Natural killer cell (primary cell): Measurements from ENCODE around the gene LRRC4B. TPM values are rescaled to one million over a fixed set of nuclear protein-coding genes. Genes with fewer than 3 reads are reported as not detected.

ENCODE experiments used
- ATAC-seq, 3 donors: fragments of 150-1000 bp in 2 of 3; fragments of 200-7000 bp in 1 of 3; cut with Tn5 transposase; 1 replicate in 1 of 3; 2 replicates in 2 of 3; pipeline ENCODE4 v1.10.0; 2021; ENCODE audit warnings: mild to moderate bottlenecking in 2 of 3, moderate library complexity in 2 of 3
- DNase-seq, 2 donors: peaks; one replicate each; pipeline versions ENCODE4 v3.0.0 to v3.0.0-alpha.2; 2013 to 2021; ENCODE audit warnings: mixed read lengths in 1 of 2
- H3K27ac ChIP-seq: one replicate; pipeline ENCODE4 v1.5.1; 2013; ENCODE audit warnings: mild to moderate bottlenecking, low read length
- H3K27me3 ChIP-seq: one replicate; pipeline ENCODE4 v1.6.1; 2013; ENCODE audit warnings: low read length; ENCODE audit not compliant: control insufficient read depth, insufficient read depth
- H3K36me3 ChIP-seq: one replicate; pipeline ENCODE4 v1.6.1; 2013; ENCODE audit warnings: low read length; ENCODE audit not compliant: control insufficient read depth, insufficient read depth
- H3K4me1 ChIP-seq: one replicate; pipeline ENCODE4 v1.6.1; 2013; ENCODE audit warnings: low read length; ENCODE audit not compliant: control insufficient read depth, insufficient read depth
- H3K4me3 ChIP-seq: one replicate; pipeline ENCODE4 v1.5.1; 2013; ENCODE audit warnings: low read length
- H3K9me3 ChIP-seq: one replicate; pipeline ENCODE4 v1.6.1; 2013; ENCODE audit warnings: low read length; ENCODE audit not compliant: control insufficient read depth, insufficient read depth
- H3K27ac Mint-ChIP-seq, 2 donors: one replicate each; pipeline ENCODE4 v1.8.0; 2022; ENCODE audit warnings: mild to moderate bottlenecking in 2 of 2, mixed read lengths in 2 of 2, moderate library complexity in 1 of 2
- H3K27me3 Mint-ChIP-seq, 2 donors: one replicate each; pipeline ENCODE4 v1.8.0; 2022; ENCODE audit warnings: low read depth in 2 of 2, mixed read lengths in 2 of 2
- H3K36me3 Mint-ChIP-seq: one replicate; pipeline ENCODE4 v1.8.0; 2022; ENCODE audit warnings: mixed read lengths
- H3K4me1 Mint-ChIP-seq, 2 donors: one replicate each; pipeline ENCODE4 v1.8.0; 2022; ENCODE audit warnings: mixed read lengths in 2 of 2
- H3K4me3 Mint-ChIP-seq: one replicate; pipeline ENCODE4 v1.8.0; 2022; ENCODE audit warnings: mild to moderate bottlenecking, moderate library complexity, mixed read lengths
- H3K9me3 Mint-ChIP-seq, 2 donors: one replicate each; pipeline ENCODE4 v1.8.0; 2022; ENCODE audit warnings: mixed read lengths in 2 of 2
- CTCF ChIP-seq: fragments of 200-600 bp; IDR thresholded peaks from one replicate; pipeline ENCODE4 v1.8.0; 2022; ENCODE audit warnings: antibody characterized with exemption
- WGBS: methylation state at CpG from one replicate; pipeline ENCODE4 v1.1.7; 2013; ENCODE audit warnings: missing lambda C conversion rate; ENCODE audit not compliant: insufficient coverage; 5-methylcytosine and 5-hydroxymethylcytosine counted together
- intact Hi-C: fragments of 100-400 bp; cut with micrococcal nuclease; formaldehyde crosslinking; loops from one replicate; pipeline ENCODE4 v1.14.2; 2022
- total RNA-seq, 4 donors: library from RNA; stranded (reverse); fragments of 120-200 nt in 1 of 4; gene quantifications; one replicate each; pipeline versions ENCODE4 v1.2.3 to v1.2.4, GENCODE V29; 2013 to 2022

LRRC4B gene
- total RNA-seq, 3 donors from 2014 or later (not counting 1 experiment from before 2014, with no cell fraction given), result not detected

GRCh38 chr19:50505856-50506611 lies 62.2 kb downstream of the LRRC4B start:
- H3K4me3 ChIP-seq, result no peak overlapping the region
- peaks cover 8 to 25% of the 10 kb centered on the region in 2 donors for H3K4me1 Mint-ChIP-seq
- no peak for TF ChIP-seq CTCF
- no peaks in the 10 kb centered on the region for H3K36me3 ChIP-seq
- ATAC-seq (no peak), DNase-seq (no peak)
- H3K27me3 Mint-ChIP-seq, result no peaks in the 10 kb centered on the region
- no peaks in the 10 kb centered on the region for H3K9me3 ChIP-seq
- H3K27ac Mint-ChIP-seq, result no peak overlapping the region
- H3K4me1 ChIP-seq, result peaks cover 10% of the 10 kb centered on the region
- no peak overlapping the region for H3K27ac ChIP-seq
- H3K36me3 Mint-ChIP-seq, result no peaks in the 10 kb centered on the region
- no peak overlapping the region for H3K4me3 Mint-ChIP-seq
- intact Hi-C loops, result no loop called here
- H3K27me3 ChIP-seq, result no peaks in the 10 kb centered on the region
- H3K9me3 Mint-ChIP-seq, result no peaks in the 10 kb centered on the region
- WGBS, result 97% methylated on average over 30 of the region's 30 CpGs

GRCh38 chr19:50501568-50502475 lies 66.4 kb downstream of the LRRC4B start:
- H3K9me3 Mint-ChIP-seq, result no peaks in the 10 kb centered on the region
- Histone ChIP-seq H3K4me3 (no peak overlapping the region), H3K4me1 (no peaks in the 10 kb centered on the region), H3K27me3 (no peaks in the 10 kb centered on the region), H3K9me3 (no peaks in the 10 kb centered on the region), H3K27ac (no peak overlapping the region), H3K36me3 (no peaks in the 10 kb centered on the region)
- H3K4me3 Mint-ChIP-seq, result no peak overlapping the region
- no peak for TF ChIP-seq CTCF
- ATAC-seq (no peak), DNase-seq (no peak)
- 89% methylated on average over 24 of the region's 25 CpGs for WGBS
- no peaks in the 10 kb centered on the region for H3K27me3 Mint-ChIP-seq
- H3K27ac Mint-ChIP-seq, result peak overlapping the region in 1 of 2 donors; percentile 49
- peaks cover 0 to 4% of the 10 kb centered on the region in 2 donors for H3K4me1 Mint-ChIP-seq
- intact Hi-C loops, result no loop called here
- H3K36me3 Mint-ChIP-seq, result no peaks in the 10 kb centered on the region

- no peak for DNase-seq
- intact Hi-C loops, result no loop called here
- H3K4me1 ChIP-seq, result no peaks in the 10 kb centered on the region
- H3K9me3 Mint-ChIP-seq, result no peaks in the 10 kb centered on the region
- no peak overlapping the region for H3K4me3 Mint-ChIP-seq
- no peaks in the 10 kb centered on the region for H3K27me3 Mint-ChIP-seq
- H3K27ac Mint-ChIP-seq, result peak overlapping the region in 1 of 2 donors; percentile 75
- TF ChIP-seq CTCF, result no peak
- H3K27ac ChIP-seq, result no peak overlapping the region
- no peak overlapping the region for H3K4me3 ChIP-seq
- H3K9me3 ChIP-seq, result no peaks in the 10 kb centered on the region
- H3K27me3 ChIP-seq, result no peaks in the 10 kb centered on the region
- no peaks in the 10 kb centered on the region for H3K36me3 ChIP-seq
- no peaks in the 10 kb centered on the region for H3K36me3 Mint-ChIP-seq
- no peak for ATAC-seq
- H3K4me1 Mint-ChIP-seq, result peaks cover 0 to 4% of the 10 kb centered on the region in 2 donors
- WGBS, result 91% methylated on average over 12 of the region's 12 CpGs
Observed at GRCh38 chr19:50501186-50501567, 67.1 kb downstream of the LRRC4B start.
